Muscle layer of duodenum (tissue), 2 donors: ENCODE data around the gene KRT20.

ENCODE experiments used
- H3K27ac ChIP-seq: one replicate; pipeline ENCODE4 v1.7.0; 2013; ENCODE audit warnings: mild to moderate bottlenecking, low read length
- H3K27me3 ChIP-seq: one replicate; pipeline ENCODE4 v1.7.0; 2013; ENCODE audit warnings: low read depth, mild to moderate bottlenecking, control low read depth, low read length
- H3K36me3 ChIP-seq, 2 donors: one replicate each; pipeline ENCODE4 v1.7.0; 2013; ENCODE audit warnings: low read length in 2 of 2, control low read depth in 1 of 2, mild to moderate bottlenecking in 1 of 2; ENCODE audit not compliant: insufficient read depth in 2 of 2, control insufficient read depth in 1 of 2
- H3K4me1 ChIP-seq, 2 donors: one replicate each; pipeline ENCODE4 v1.7.0; 2013; ENCODE audit warnings: low read length in 2 of 2, mild to moderate bottlenecking in 2 of 2, control low read depth in 1 of 2, moderate library complexity in 1 of 2; ENCODE audit not compliant: insufficient read depth in 2 of 2, control insufficient read depth in 1 of 2
- H3K4me3 ChIP-seq, 2 donors: one replicate each; pipeline ENCODE4 v1.7.0; 2013; ENCODE audit warnings: low read length in 2 of 2, low read depth in 1 of 2, mild to moderate bottlenecking in 1 of 2
- H3K9me3 ChIP-seq, 2 donors: one replicate each; pipeline ENCODE4 v1.7.0; 2013; ENCODE audit warnings: low read length in 2 of 2, control low read depth in 1 of 2, mild to moderate bottlenecking in 1 of 2; ENCODE audit not compliant: control insufficient read depth in 1 of 2
- donor health status: healthy.

The KRT20 gene

GRCh38 chr17:40827746-40828453 is 57.1 kb downstream of the KRT20 start:
- H3K27ac ChIP-seq, result no peak overlapping the region
- no peaks in the 10 kb centered on the region for H3K4me1 ChIP-seq
- no peaks in the 10 kb centered on the region for H3K27me3 ChIP-seq
- peaks cover 0 to 7% of the 10 kb centered on the region in 2 donors for H3K36me3 ChIP-seq
- H3K4me3 ChIP-seq, result no peak overlapping the region
- H3K9me3 ChIP-seq, result no peaks in the 10 kb centered on the region
